Psoas muscle (tissue), 8 donors: ENCODE results near the gene TYW5. TPM values are rescaled to one million over a fixed set of nuclear protein-coding genes. Genes with fewer than 3 reads are reported as not detected.

Source experiments
- ATAC-seq, 4 donors: fragments of 200-7000 bp; cut with Tn5 transposase; one replicate each; pipeline ENCODE4 v1.9.1; 2020; ENCODE audit warnings: moderate library complexity in 3 of 4, mild to moderate bottlenecking in 2 of 4
- DNase-seq, 2 donors: peaks; one replicate each; pipeline ENCODE4 v3.0.0-alpha.2; 2020
- H3K27ac ChIP-seq: fragments of 200-600 bp; one replicate; pipeline ENCODE4 v1.8.0; 2022
- H3K27me3 ChIP-seq, 3 donors: fragments of 200-600 bp in 1 of 3; one replicate each; pipeline versions ENCODE4 v1.6.1 to v1.8.0; 2013 to 2022; ENCODE audit warnings: low read length in 2 of 3, mild to moderate bottlenecking in 2 of 3, moderate library complexity in 1 of 3; ENCODE audit not compliant: insufficient read depth in 3 of 3
- H3K36me3 ChIP-seq, 2 donors: fragments of 200-600 bp in 1 of 2; one replicate each; pipeline versions ENCODE4 v1.6.1 to v1.8.0; 2013 to 2022; ENCODE audit warnings: low read depth in 1 of 2, mild to moderate bottlenecking in 1 of 2, moderate library complexity in 1 of 2; ENCODE audit not compliant: insufficient read depth in 1 of 2
- H3K4me1 ChIP-seq: fragments of 200-600 bp; one replicate; pipeline ENCODE4 v1.8.0; 2022
- H3K4me3 ChIP-seq: fragments of 200-600 bp; one replicate; pipeline ENCODE4 v1.8.0; 2022; ENCODE audit warnings: mild to moderate bottlenecking
- H3K9me3 ChIP-seq: fragments of 200-600 bp; one replicate; pipeline ENCODE4 v1.8.0; 2022
- CTCF ChIP-seq: fragments of 200-600 bp; IDR thresholded peaks from one replicate; pipeline ENCODE4 v1.8.0; 2022; ENCODE audit warnings: antibody characterized with exemption
- WGBS, 3 donors: extraction: QIAGEN DNeasy Blood & Tissue Kit; methylation state at CpG; one replicate each; pipeline versions ENCODE4 v1.1.6 to v1.1.7; 2013; 5-methylcytosine and 5-hydroxymethylcytosine counted together
- intact Hi-C, 2 donors: fragments of 100-400 bp; cut with DNase I; formaldehyde crosslinking; loops; one replicate each; pipeline versions ENCODE4 v1.11.0 to v1.14.2; 2022
- polyA plus RNA-seq, 3 donors: library from polyadenylated mRNA; stranded (reverse); fragments of 200-250 nt; gene quantifications; one replicate each; pipeline ENCODE4 v1.2.3, GENCODE V29; 2013
- total RNA-seq, 4 donors: library from RNA; stranded (reverse); fragmentation: NEBNext Ultra II Directional in 2 of 4; extraction: Animal tissue kit (Norgen Biotek cat#: 25700) in 2 of 4; gene quantifications; one replicate each; pipeline versions ENCODE4 v1.2.1 to v1.2.4, GENCODE V29; 2021 to 2023
- donor health status: healthy with polysubstance abuse.
- donor health status: DM: no; HTN: no; CAD: no; lungs with moderate emphysema.
- donor health status: Bipolar disorder and iron deficiency.
- donor health status: healthy.
- donor health status: DM: yes; HTN: yes; CAD: no.
- donor health status: DM: no; HTN: no; CAD: no.
- donor health status: DM: no; HTN: no; CAD: no.
- donor health status: DM: yes; HTN: yes; CAD: no.

TYW5 gene
- total and polyA plus RNA-seq, 7 donors = 2.3 to 6.0 (median 3.3) TPM

GRCh38 chr2:199966405-199966804 lies 11.1 kb upstream of the TYW5 start:
- TF ChIP-seq CTCF = no peak
- DNase-seq = no peak
- intact Hi-C loops = loop anchor here in 1 of 2 donors (10.0 kb wide), 1 partner anchor 1758 kb away; no protein-coding TSS in a partner anchor
- H3K27ac ChIP-seq = no peak overlapping the region
- no peak for ATAC-seq
- H3K36me3 ChIP-seq = peaks cover 5 to 73% of the 10 kb centered on the region in 2 donors
- H3K4me1 ChIP-seq = no peaks in the 10 kb centered on the region
- H3K4me3 ChIP-seq = no peak overlapping the region
- H3K9me3 ChIP-seq = no peaks in the 10 kb centered on the region
- 72 to 83% (median 78%) methylated on average over 2 of the region's 2 CpGs for WGBS, 3 donors
- no peaks in the 10 kb centered on the region for H3K27me3 ChIP-seq

- Histone ChIP-seq H3K27me3 (no peaks in the 10 kb centered on the region), H3K36me3 (peaks cover 8 to 97% of the 10 kb centered on the region in 2 donors), H3K9me3 (no peaks in the 10 kb centered on the region), H3K4me3 (no peak overlapping the region), H3K27ac (no peak overlapping the region), H3K4me1 (peaks cover 9% of the 10 kb centered on the region)
- 84 to 87% (median 85%) methylated on average over 2 of the region's 2 CpGs for WGBS, 3 donors
- TF ChIP-seq CTCF = no peak
- intact Hi-C loops = loop anchor here in 1 of 2 donors (10.0 kb wide), 1 partner anchor 1763 kb away; no protein-coding TSS in a partner anchor
- ATAC-seq (no peak), DNase-seq (no peak)
Observed at GRCh38 chr2:199962203-199962602, 6.9 kb upstream of the TYW5 start.

GRCh38 chr2:199958014-199958413 lies 2.7 kb upstream of the TYW5 start:
- Histone ChIP-seq H3K4me3 (no peak overlapping the region), H3K27me3 (no peaks in the 10 kb centered on the region), H3K36me3 (peaks cover 8 to 55% of the 10 kb centered on the region in 2 donors), H3K27ac (no peak overlapping the region), H3K9me3 (no peaks in the 10 kb centered on the region), H3K4me1 (peaks cover 32% of the 10 kb centered on the region)
- 77 to 89% (median 78%) methylated on average over 4 of the region's 4 CpGs for WGBS, 3 donors
- ATAC-seq = no peak
- intact Hi-C loops = no loop called here
- no peak for TF ChIP-seq CTCF
- DNase-seq = no peak

GRCh38 chr2:199956062-199956380 lies 730 bp upstream of the TYW5 start:
- WGBS, 3 donors = 0 to 1% (median 0%) methylated on average over 10 of the region's 10 CpGs
- peak overlapping the region; percentile 95 for H3K27ac ChIP-seq
- H3K36me3 ChIP-seq = peaks cover 0 to 35% of the 10 kb centered on the region in 2 donors
- no peaks in the 10 kb centered on the region for H3K27me3 ChIP-seq
- H3K4me1 ChIP-seq = peaks cover 32% of the 10 kb centered on the region
- TF ChIP-seq CTCF = no peak
- ATAC-seq (no peak), DNase-seq (no peak)
- no peaks in the 10 kb centered on the region for H3K9me3 ChIP-seq
- peak overlapping the region; percentile 96 for H3K4me3 ChIP-seq
- intact Hi-C loops = no loop called here

GRCh38 chr2:199955007-199955338 lies 318 bp downstream of the TYW5 start:
- H3K27me3 ChIP-seq = no peaks in the 10 kb centered on the region
- ATAC-seq (peak; percentile 35 to 64 (median 49)), DNase-seq (no peak)
- peaks cover 0 to 31% of the 10 kb centered on the region in 2 donors for H3K36me3 ChIP-seq
- peak overlapping the region; percentile 96 for H3K4me3 ChIP-seq
- WGBS, 3 donors = 0% methylated on average over 13 of the region's 13 CpGs
- H3K9me3 ChIP-seq = no peaks in the 10 kb centered on the region
- intact Hi-C loops = no loop called here
- no peak for TF ChIP-seq CTCF
- peak overlapping the region; percentile 95 for H3K27ac ChIP-seq
- H3K4me1 ChIP-seq = peaks cover 32% of the 10 kb centered on the region
